HG03097 (cell line): ENCODE results near the gene XPNPEP3.
A peak's percentile ranks its signal among the peaks of the same experiment; 100 is the strongest.
"Not testable (repeated sequence)": the region's sequence is repeated elsewhere in the genome, so short reads cannot be mapped to it uniquely, and the experiment has no call there.

ENCODE experiments used
- ATAC-seq: cut with Tn5 transposase; IDR thresholded peaks from one replicate; pipeline ENCODE4 v1.9.1; 2021; ENCODE audit not compliant: unreplicated experiment, low FRiP score

XPNPEP3 gene

DNA sequence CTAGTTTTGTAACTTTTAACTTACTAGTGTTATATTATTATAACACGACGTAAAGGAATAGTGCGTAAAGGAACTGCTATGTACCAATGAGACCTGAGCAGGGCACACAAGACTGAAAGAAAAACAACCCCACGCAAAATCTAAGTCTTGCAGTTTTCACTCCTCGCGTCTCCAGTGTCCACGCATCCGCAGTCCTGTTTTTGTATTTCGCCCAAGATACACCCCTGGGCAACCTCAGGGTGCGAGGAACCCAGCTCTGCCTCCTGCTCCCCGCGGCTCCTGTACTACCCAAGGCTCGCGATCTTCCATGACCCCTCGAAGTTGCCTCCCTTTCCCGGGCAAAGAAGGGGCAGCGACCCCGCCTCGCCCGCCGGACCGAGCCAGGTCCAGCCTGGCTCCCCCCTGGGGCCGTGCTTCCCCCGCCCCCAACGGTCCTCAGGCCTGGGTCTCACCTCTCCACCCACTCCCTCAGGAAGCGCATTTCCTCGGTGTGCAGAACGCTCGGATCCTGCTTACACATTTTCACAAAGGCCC, 902 bp upstream of the XPNPEP3 start:
- ATAC-seq: peak; percentile 15

DNA sequence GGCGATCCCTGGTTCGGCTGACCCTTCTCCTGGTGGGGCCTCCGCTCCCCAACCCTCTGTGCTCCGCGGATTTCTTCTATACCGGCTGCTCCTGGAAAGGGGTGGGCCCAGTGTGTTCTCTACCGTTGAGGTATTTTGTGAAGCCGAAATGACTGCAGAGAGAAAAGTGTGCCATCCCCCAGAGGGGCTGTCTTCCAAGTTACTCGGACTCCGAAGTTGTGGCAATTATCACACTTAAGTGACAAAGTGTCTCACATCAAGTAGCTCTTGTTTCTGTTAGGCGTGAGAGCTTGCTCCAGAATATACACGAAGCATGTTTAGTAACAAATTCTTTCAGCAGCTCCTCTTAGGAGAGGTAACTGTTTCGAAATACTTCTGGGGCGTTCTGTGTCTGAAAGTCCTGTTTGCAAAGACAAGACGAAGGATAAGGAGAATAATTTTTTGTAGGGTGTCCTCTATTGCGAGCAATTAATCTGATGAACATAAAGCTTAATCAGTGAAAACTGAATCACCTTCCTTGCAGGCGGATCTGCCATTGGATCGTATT, 434 bp downstream of the XPNPEP3 start:
- ATAC-seq: no peak

GRCh38 chr22:40862013-40862412, 5.1 kb downstream of the XPNPEP3 start, which contains the start of gene DNAJB7:
Gene DNAJB7 (minus strand): TSS chr22:40862113. CDS start chr22:40861994, 119 bp downstream.
- no peak for ATAC-seq

GRCh38 chr22:40862537-40862936, 5.6 kb downstream of the XPNPEP3 start:
- ATAC-seq: no peak

- ATAC-seq: no peak
These were observed 10.2 kb downstream of the XPNPEP3 start for GRCh38 chr22:40867109-40867508.

GRCh38 chr22:40868379-40868778, 11.4 kb downstream of the XPNPEP3 start:
- not testable (repeated sequence) for ATAC-seq

DNA sequence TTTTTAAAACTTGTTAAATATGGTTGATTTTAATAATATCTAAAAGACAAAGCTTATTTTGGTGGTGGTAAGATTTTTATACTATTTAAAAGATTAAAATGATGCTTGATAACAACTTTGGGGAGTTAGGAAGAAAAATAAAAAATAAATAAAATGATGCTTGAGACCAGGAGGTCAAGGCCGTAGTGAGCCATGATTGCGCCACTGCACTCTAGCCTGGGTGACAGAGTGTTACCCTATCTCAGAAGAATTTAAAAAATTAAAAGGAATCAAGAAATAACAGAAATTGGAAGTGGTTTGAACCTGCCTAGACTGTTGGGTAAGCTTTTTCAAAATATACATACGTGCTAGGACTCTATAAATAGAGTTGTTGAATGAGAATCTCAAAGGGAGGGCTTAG, 17.1 kb downstream of the XPNPEP3 start:
- no peak for ATAC-seq

DNA sequence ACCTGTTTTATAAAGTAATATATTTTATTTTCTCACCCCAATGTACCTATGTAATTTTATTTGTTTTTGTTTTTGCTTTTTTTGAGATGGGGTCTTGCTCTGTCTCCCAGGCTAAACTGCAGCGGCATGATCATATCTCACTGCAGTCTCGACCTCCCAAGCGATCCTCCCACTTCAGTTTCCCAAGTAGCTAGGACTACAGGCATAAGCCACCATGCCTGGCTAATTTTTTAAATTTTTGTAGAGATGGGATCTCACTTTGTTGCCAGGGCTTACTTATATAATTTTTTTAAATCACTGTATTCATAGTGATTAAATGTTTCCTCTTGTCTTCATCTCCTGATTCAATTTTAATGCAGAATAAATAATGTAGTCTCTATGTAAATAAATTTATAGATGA, 18.2 kb downstream of the XPNPEP3 start:
- ATAC-seq: no peak

DNA sequence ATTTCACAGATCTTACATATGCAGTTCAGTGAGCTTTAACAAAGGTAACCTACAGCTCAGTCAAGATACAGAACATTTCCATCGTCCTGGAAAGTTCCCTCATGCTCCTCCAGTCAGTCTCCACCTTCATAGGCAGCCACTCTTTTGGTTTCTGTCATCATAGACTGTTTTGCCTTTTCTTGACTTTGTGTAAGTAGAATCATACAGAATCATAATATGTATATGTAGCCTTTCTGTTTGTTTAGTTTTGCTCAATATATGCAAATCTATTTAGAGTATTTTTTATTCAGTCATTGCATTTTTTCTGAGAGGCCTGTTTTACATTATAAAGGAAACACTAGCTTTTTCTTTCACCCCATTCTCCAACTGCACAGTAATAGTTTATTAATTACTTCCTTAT, 20.0 kb downstream of the XPNPEP3 start:
- ATAC-seq: no peak

GRCh38 chr22:40877488-40877887, 20.5 kb downstream of the XPNPEP3 start:
- no peak for ATAC-seq

GRCh38 chr22:40878922-40879321, 22.0 kb downstream of the XPNPEP3 start:
- no peak for ATAC-seq

DNA sequence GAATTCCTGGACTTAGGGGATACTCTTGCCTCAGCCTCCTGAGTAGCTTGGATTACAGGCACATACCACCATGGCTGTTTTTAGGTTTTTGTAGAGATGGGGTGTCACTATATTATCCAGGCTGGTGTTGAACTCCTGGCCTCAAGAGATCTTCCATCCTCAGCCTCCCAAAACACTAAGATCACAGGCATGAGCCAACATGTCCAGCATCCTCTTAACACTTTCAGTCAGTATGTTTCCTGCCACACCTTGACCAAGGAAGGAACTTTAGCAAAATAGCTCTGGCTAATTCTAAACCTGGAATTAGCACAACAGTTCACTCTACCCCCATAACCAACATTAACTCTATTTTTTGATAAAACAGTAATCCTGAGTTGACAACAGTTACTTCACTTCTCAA, 32.2 kb downstream of the XPNPEP3 start:
- ATAC-seq: no peak

DNA sequence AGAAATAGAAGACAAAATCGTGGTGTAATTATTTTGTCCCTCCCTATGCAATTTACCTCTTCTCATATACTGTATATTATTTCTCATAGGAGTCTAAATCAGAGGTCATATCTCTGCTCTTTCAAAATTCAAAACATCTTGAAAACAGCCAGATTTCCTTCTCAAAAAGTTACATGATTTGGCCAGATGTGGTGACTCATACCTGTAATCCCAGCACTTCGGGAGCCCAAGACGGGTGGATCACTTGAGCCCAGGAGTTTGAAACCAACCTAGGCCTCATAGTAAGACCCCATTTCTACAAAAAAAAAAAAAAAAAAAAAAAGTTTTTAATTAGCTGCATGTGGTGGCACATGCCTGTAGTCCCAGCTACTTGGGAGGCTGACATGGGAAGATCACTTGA, 33.9 kb downstream of the XPNPEP3 start:
- ATAC-seq: no peak

DNA sequence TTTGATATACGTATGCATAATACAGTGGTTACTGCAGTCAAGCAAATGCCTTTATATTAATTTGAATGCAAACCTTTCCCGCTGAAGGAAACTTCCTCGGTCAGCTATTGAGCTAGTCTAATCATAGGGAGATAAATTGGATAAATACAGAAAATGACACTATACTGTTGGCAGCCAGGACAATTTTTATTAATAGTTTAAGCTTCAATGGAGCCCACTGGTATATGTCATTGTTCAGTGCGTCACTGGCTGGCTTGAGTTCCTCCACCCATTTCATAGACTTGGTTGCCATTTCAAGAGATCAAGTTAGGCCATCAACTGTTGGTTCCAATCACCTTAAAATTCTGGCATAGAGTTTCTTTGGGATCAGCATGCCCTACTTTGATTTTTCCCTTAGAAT, 37.5 kb downstream of the XPNPEP3 start:
- ATAC-seq: no peak

- no peak for ATAC-seq
These were observed 42.0 kb downstream of the XPNPEP3 start for GRCh38 chr22:40898850-40899357.

GRCh38 chr22:40904101-40904500, 47.2 kb downstream of the XPNPEP3 start:
- no peak for ATAC-seq

- ATAC-seq: no peak
These were observed 51.9 kb downstream of the XPNPEP3 start for GRCh38 chr22:40908895-40909294.

DNA sequence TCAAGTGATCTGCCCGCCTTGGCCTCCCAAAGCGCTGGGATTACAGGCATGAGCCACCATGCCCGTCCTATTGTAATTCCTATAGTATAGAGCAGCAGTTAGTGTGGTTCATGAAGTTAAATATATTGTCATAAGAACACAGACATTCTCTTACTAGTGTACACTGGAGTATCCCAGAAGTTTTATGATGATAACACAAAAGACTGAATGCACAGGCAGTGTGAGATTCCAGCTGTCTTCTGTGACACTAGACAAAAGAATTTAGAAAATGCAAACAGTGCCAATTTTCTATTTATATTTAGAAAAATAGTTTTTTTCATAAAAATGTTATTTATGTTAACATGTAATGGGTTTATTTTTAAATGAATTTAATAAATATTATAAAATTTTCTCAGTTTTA, 54.8 kb downstream of the XPNPEP3 start:
- ATAC-seq: no peak

DNA sequence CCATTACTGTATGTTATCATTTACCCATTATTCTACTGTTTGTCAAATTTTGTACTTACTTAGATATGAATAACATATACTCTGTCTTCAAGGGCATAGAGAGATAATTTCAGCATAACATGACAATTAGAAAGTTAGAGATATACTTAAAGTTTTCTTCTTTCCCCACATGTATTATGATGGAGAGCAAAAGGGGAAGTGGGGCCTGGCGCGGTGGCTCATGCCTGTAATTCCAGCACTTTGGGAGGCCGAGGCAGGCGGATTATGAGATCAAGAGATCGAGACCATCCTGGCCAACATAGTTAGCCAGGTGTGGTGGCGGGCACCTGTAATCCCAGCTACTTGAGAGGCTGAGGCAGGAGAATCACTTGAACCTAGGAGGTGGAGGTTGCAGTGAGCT, 56.0 kb downstream of the XPNPEP3 start:
- not testable (repeated sequence) for ATAC-seq

DNA sequence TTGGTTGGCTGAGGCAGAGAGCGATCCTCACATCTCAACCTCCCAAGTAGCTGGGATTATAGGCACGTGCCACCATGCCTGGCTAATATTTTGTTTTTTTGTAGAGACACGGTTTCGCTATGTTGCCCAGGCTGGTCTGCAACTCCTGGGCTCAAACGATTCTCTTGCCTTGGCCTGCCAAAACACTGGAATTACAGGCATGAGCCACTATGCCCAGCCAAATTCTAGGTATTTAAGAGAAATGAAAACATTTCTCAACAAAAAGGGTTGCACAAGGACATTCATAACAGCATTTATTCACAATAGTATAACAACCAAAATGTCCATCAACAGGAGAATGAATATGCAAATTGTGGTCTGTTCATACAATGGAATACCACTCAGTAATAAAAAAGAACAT, 62.5 kb downstream of the XPNPEP3 start:
- ATAC-seq: no peak

DNA sequence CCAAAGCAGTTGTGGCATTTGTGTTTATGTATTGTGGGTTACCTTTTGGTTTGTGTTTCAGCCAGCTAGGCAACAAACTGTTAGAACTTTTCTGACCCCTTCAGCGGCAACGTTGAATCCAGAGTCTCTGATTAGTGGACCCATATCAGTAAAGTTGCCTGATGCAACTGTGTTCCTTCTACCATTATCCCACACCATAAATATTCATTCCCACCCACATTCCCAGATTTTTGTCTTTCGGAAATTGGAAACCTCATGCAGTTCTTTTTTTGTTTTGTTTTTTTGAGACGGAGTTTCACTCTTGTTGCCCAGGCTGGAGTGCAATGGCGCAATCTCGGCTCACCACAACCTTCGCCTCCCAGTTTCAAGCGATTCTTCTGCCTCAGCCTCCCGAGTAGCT, 63.6 kb downstream of the XPNPEP3 start:
- no peak for ATAC-seq

DNA sequence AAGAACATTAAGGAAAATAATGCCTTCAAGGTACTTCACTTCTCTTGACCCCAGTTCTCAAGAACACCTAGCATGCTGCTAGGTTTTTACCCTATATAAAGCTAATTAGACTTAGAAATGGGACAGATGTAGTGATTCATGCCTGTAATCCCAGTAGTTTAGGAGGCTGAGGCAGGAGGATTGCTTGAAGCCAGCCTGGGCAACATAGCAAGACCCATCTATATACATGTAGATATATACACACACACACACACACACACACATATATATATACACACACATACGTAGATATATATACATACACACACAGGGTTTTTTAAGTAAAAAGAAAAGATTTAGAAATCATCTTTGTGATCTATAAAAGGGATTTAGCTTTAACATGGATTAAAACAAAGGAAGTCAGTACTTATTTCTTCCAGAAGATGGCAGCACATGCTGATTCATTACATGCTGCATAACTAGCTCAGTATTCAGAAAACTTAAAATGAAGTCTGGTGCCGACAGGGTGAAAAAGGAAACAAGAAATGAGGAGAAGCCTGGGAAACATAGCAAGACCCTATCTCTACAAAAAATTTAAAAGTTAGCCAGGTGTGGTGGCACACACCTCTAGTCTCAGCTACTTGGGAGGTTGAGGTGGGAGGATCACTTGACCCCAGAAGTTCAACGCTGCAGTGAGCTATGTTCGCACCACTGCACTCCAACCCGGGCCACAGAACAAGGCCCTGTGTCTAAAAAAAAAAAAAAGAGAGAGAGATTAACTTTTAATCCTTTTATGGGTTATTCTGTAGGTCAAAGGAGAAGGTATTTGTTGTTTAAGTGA, 65.7 kb downstream of the XPNPEP3 start:
- no peak for ATAC-seq
